Endothelial cell (in vitro differentiated cells): Measurements from ENCODE around the gene TMEM236. TPM values are rescaled to one million over a fixed set of nuclear protein-coding genes. Genes with fewer than 3 reads are reported as not detected.

Experiments used
- DNase-seq: peaks from one replicate; pipeline ENCODE4 v3.0.0; 2021; ENCODE audit warnings: low spot score
- H3K27ac Mint-ChIP-seq: one replicate; pipeline ENCODE4 v1.8.0; 2021; ENCODE audit warnings: mixed read lengths, inconsistent platforms; ENCODE audit not compliant: unreplicated experiment
- H3K27me3 Mint-ChIP-seq: one replicate; pipeline ENCODE4 v1.8.0; 2021; ENCODE audit warnings: mild to moderate bottlenecking, moderate library complexity, mixed read lengths, inconsistent platforms; ENCODE audit not compliant: unreplicated experiment
- H3K36me3 Mint-ChIP-seq: one replicate; pipeline ENCODE4 v1.8.0; 2021; ENCODE audit warnings: mild to moderate bottlenecking, low read depth, mixed read lengths, inconsistent platforms; ENCODE audit not compliant: unreplicated experiment
- H3K4me1 Mint-ChIP-seq: one replicate; pipeline ENCODE4 v1.8.0; 2021; ENCODE audit warnings: mild to moderate bottlenecking, mixed read lengths, inconsistent platforms; ENCODE audit not compliant: unreplicated experiment
- H3K4me3 Mint-ChIP-seq: one replicate; pipeline ENCODE4 v1.8.0; 2021; ENCODE audit warnings: mild to moderate bottlenecking, mixed read lengths, inconsistent platforms; ENCODE audit not compliant: unreplicated experiment
- H3K9me3 Mint-ChIP-seq: one replicate; pipeline ENCODE4 v1.8.0; 2021; ENCODE audit warnings: mixed read lengths, inconsistent platforms; ENCODE audit not compliant: unreplicated experiment
- total RNA-seq: library from RNA; stranded (reverse); fragmentation: NEBNext Ultra II Directional; extraction: Animal tissue kit (Norgen Biotek cat#: 25700); gene quantifications from one replicate; pipeline ENCODE4 v1.2.1, GENCODE V29; 2021; ENCODE audit not compliant: unreplicated experiment
- TF ChIP-seq, protein P1 (sequence below): fragments of 200-600 bp; sonication (generic); IDR thresholded peaks from one replicate; pipeline ENCODE4 v1.5.0; 2021; ENCODE audit warnings: antibody characterized with exemption; ENCODE audit not compliant: unreplicated experiment

TMEM236 gene
- total RNA-seq, 1 donor from 2014 or later: 0.05 TPM

DNA sequence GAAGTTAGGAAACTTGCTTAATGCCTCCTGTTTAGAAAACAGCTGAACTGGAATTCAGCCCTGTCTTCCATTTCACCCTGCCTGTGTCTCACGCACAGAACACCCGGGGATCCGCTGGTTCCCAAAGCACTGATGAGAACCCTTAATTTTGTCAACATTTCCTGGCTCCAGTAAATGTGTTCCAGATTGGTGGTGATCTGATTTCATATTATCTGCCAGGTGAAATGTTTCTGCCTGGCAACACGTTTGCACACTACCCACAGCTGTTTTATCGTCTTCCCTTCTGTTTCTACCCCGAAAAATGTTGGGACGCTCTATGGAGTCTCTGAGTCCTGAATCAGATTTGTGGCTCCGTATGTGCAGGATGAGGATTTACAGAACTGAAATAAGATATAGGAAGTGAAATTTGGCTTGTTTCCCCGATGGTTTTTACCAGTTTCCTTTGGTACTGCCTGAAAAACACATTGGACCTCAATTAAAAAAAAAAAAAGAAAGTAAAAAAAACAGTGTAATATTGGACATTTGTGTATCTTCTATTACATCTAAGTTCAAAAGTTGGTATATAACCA is 86.2 kb downstream of the TMEM236 start:
- Mint-ChIP-seq H3K36me3 (peaks cover 4% of the 10 kb centered on the region), H3K27me3 (no peaks in the 10 kb centered on the region), H3K4me1 (peaks cover 26% of the 10 kb centered on the region), H3K4me3 (no peak overlapping the region), H3K9me3 (no peaks in the 10 kb centered on the region), H3K27ac (peak overlapping the region; percentile 44)
- TF ChIP-seq, protein P1, sequence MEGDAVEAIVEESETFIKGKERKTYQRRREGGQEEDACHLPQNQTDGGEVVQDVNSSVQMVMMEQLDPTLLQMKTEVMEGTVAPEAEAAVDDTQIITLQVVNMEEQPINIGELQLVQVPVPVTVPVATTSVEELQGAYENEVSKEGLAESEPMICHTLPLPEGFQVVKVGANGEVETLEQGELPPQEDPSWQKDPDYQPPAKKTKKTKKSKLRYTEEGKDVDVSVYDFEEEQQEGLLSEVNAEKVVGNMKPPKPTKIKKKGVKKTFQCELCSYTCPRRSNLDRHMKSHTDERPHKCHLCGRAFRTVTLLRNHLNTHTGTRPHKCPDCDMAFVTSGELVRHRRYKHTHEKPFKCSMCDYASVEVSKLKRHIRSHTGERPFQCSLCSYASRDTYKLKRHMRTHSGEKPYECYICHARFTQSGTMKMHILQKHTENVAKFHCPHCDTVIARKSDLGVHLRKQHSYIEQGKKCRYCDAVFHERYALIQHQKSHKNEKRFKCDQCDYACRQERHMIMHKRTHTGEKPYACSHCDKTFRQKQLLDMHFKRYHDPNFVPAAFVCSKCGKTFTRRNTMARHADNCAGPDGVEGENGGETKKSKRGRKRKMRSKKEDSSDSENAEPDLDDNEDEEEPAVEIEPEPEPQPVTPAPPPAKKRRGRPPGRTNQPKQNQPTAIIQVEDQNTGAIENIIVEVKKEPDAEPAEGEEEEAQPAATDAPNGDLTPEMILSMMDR: no peak
- no peak for DNase-seq

DNA sequence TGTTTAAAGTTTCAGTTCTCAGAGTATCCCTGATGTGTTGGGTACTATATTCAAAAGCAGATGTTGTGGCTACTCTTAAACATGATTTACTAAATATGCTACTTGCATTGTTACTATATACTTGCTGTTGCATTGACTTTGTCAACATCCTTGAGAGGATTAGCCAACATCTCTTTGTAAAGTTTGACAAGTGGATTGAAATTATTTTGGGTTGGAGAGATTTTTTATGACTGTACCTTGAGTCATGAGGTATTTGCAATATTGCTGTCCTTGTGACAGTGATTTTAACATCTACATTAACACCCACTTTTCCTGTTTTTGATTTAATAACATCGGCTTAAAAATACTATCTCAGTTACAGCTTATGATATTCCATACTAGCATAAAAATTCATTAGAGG is 89.0 kb downstream of the TMEM236 start:
- no peak for DNase-seq
- Mint-ChIP-seq H3K27ac (no peak overlapping the region), H3K4me1 (peaks cover 21% of the 10 kb centered on the region), H3K9me3 (no peaks in the 10 kb centered on the region), H3K36me3 (no peaks in the 10 kb centered on the region), H3K27me3 (no peaks in the 10 kb centered on the region), H3K4me3 (no peak overlapping the region)
- TF ChIP-seq, protein P1: no peak

DNA sequence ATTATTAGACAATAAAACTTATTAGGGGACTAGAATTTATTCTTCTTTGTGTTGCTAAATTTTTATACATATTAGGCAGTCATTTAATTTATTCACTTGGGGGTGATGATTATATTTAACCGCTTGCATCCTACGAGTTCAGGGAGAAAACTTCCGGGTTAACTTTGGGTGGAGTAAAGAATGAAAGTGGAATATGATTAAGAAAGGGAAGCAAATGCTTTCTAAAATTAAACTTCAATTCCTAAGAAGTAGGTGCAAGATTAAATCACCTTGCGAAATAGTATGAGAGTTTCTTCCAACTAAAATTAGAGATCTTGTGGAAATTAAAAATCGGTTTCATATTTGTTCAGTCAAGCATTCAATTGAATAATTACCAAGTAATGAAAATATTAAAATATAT is 90.6 kb downstream of the TMEM236 start:
- Mint-ChIP-seq H3K27ac (no peak overlapping the region), H3K4me1 (peaks cover 12% of the 10 kb centered on the region), H3K9me3 (no peaks in the 10 kb centered on the region), H3K27me3 (no peaks in the 10 kb centered on the region), H3K4me3 (no peak overlapping the region), H3K36me3 (no peaks in the 10 kb centered on the region)
- no peak for DNase-seq
- TF ChIP-seq, protein P1: no peak

DNA sequence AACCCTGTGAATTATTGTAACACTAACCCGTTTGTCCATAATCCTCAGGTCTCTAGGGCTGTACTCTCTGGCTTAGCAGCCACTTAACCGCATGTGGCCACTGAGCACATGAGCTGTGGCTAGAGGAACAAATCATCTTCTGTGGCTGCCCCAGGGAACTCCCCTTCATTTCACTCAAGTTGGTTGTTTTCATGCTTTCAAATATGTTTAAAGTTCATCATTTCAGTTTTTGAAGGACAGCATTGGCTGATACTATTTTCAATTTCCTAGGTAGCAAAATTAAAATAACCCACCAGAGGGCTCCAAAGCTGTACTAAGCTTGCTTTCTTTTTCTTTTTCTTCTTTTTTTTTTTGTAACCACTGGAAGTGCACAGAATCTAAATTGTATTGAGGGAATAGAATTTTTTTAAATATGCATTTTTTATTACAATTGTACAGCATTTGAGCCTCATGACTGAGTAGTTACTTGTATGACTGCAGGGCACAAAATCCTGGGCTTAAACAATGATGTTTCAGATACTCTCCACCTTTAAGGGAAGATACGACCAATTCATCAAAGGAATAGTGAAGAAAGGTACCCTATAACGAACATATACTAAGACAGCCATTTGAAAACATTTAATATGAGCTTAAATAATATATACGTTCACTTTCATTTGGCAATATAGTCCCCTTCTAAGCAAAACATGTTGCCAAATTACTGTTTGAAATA is 95.7 kb downstream of the TMEM236 start:
- Mint-ChIP-seq H3K27ac (no peak overlapping the region), H3K4me1 (peaks cover 25% of the 10 kb centered on the region), H3K4me3 (no peak overlapping the region), H3K9me3 (no peaks in the 10 kb centered on the region), H3K27me3 (no peaks in the 10 kb centered on the region), H3K36me3 (no peaks in the 10 kb centered on the region)
- DNase-seq: no peak
- TF ChIP-seq, protein P1: peak; percentile 60

DNA sequence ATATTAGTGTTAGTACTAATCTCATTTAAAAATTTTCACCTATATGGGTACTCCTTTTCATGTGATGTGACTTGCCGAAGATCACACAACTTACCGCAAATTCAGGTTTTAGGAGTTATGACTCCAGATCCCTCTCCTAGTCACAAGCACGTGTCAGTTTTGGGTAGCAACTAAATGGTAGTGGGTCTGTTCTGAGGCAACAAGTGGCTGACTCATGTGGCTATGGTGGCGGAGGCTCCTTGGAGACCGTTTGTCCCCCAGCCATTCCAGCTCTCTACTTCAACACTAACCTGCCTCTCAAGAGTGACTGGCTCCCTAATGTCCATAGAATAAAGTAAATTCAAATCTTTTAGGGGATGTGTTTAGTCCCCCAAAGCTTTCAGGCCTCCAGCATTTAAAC is 96.6 kb downstream of the TMEM236 start:
- peaks cover 28% of the 10 kb centered on the region for H3K4me1 Mint-ChIP-seq
- no peaks in the 10 kb centered on the region for H3K9me3 Mint-ChIP-seq
- TF ChIP-seq, protein P1: no peak
- no peak for DNase-seq
- no peak overlapping the region for H3K4me3 Mint-ChIP-seq
- no peaks in the 10 kb centered on the region for H3K27me3 Mint-ChIP-seq
- no peak overlapping the region for H3K27ac Mint-ChIP-seq
- H3K36me3 Mint-ChIP-seq: no peaks in the 10 kb centered on the region
